Tibial artery (tissue), 4 donors: Measurements from ENCODE around the gene TNFSF9.

Source experiments
- DNase-seq, 2 donors: peaks; one replicate each; pipeline ENCODE4 v3.0.0-alpha.2; 2019
- H3K27ac ChIP-seq, 2 donors: fragments of 200-600 bp; sonication (generic) in 1 of 2; 1 replicate in 1 of 2; 2 replicates in 1 of 2; pipeline ENCODE4 v1.5.1; 2018 to 2019; ENCODE audit warnings: mild to moderate bottlenecking in 1 of 2
- H3K27me3 ChIP-seq, 2 donors: fragments of 200-600 bp; sonication (generic) in 1 of 2; one replicate each; pipeline versions ENCODE4 v1.5.1 to v1.6.0; 2016 to 2019
- H3K36me3 ChIP-seq, 3 donors: fragments of 200-600 bp; sonication (generic) in 2 of 3; one replicate each; pipeline ENCODE4 v1.5.1; 2016 to 2019; ENCODE audit warnings: mild to moderate bottlenecking in 2 of 3
- H3K4me1 ChIP-seq, 4 donors: fragments of 200-600 bp; sonication (generic) in 2 of 4; 1 replicate in 3 of 4; 2 replicates in 1 of 4; pipeline ENCODE4 v1.5.1; 2016 to 2019
- H3K4me3 ChIP-seq, 2 donors: fragments of 200-600 bp; sonication (generic) in 1 of 2; 1 replicate in 1 of 2; 2 replicates in 1 of 2; pipeline ENCODE4 v1.5.1; 2018 to 2019; ENCODE audit warnings: mild to moderate bottlenecking in 2 of 2
- H3K9me3 ChIP-seq, 3 donors: fragments of 200-600 bp; sonication (generic) in 1 of 3; one replicate each; pipeline ENCODE4 v1.5.1; 2016 to 2019
- intact Hi-C: fragments of 100-400 bp; cut with DNase I; formaldehyde crosslinking; loops from one replicate; pipeline ENCODE4 v1.15.0; 2023; ENCODE audit warnings: low total_unique reads
- TF ChIP-seq, protein P1 (sequence below), 2 experiments: fragments of 200-600 bp in 1 of 2; fragments of 450-650 bp in 1 of 2; IDR thresholded peaks; one replicate each; pipeline ENCODE4 v1.5.1; 2017 to 2019; ENCODE audit warnings: antibody characterized with exemption in 2 of 2, mild to moderate bottlenecking in 1 of 2, moderate library complexity in 1 of 2

TNFSF9 gene

GRCh38 chr19:6528544-6529121 lies 2.2 kb upstream of the TNFSF9 start:
- no peak overlapping the region for H3K4me3 ChIP-seq
- H3K36me3 ChIP-seq = no peaks in the 10 kb centered on the region
- intact Hi-C loops = no loop called here
- TF ChIP-seq, protein P1, sequence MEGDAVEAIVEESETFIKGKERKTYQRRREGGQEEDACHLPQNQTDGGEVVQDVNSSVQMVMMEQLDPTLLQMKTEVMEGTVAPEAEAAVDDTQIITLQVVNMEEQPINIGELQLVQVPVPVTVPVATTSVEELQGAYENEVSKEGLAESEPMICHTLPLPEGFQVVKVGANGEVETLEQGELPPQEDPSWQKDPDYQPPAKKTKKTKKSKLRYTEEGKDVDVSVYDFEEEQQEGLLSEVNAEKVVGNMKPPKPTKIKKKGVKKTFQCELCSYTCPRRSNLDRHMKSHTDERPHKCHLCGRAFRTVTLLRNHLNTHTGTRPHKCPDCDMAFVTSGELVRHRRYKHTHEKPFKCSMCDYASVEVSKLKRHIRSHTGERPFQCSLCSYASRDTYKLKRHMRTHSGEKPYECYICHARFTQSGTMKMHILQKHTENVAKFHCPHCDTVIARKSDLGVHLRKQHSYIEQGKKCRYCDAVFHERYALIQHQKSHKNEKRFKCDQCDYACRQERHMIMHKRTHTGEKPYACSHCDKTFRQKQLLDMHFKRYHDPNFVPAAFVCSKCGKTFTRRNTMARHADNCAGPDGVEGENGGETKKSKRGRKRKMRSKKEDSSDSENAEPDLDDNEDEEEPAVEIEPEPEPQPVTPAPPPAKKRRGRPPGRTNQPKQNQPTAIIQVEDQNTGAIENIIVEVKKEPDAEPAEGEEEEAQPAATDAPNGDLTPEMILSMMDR (IDR thresholded peaks at IDR 0.05) = no peak
- H3K9me3 ChIP-seq = no peaks in the 10 kb centered on the region
- H3K4me1 ChIP-seq = peaks cover 5 to 17% (median 15%) of the 10 kb centered on the region in 4 donors
- DNase-seq = peak; percentile 70 to 80
- H3K27ac ChIP-seq = no peak overlapping the region
- peaks cover 0 to 31% of the 10 kb centered on the region in 2 donors for H3K27me3 ChIP-seq

DNA sequence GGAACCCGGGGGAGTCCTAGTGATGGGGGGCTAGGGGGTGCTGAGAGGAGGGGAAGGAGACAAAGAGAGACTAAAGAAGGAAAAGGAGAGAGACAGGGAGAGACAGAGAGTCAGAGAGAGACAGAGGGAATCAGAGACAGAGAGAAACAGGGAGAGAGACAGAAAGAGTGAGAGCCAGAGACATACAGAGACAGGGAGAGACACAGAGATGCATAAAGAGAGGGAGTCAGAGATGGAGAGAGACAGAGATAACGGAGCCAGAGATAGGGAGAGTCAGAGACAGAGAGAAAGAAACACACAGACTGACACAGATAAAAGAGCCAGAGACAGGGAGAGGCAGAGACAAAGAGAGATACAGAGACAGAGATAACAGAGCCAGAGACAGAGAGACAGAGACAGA lies 1.5 kb upstream of the TNFSF9 start:
- Histone ChIP-seq H3K36me3 (no peaks in the 10 kb centered on the region), H3K27ac (no peak overlapping the region), H3K27me3 (peaks cover 0 to 38% of the 10 kb centered on the region in 2 donors), H3K9me3 (no peaks in the 10 kb centered on the region), H3K4me1 (peaks cover 5 to 17% (median 15%) of the 10 kb centered on the region in 4 donors), H3K4me3 (no peak overlapping the region)
- no peak for DNase-seq
- TF ChIP-seq, protein P1 (IDR thresholded peaks at IDR 0.05) = no peak
- intact Hi-C loops = no loop called here

GRCh38 chr19:6529937-6530385 lies 865 bp upstream of the TNFSF9 start:
- H3K4me1 ChIP-seq = peaks cover 5 to 17% (median 15%) of the 10 kb centered on the region in 4 donors
- H3K27ac ChIP-seq = peak overlapping the region; percentile 16 to 45
- TF ChIP-seq, protein P1 (IDR thresholded peaks at IDR 0.05) = no peak
- H3K36me3 ChIP-seq = no peaks in the 10 kb centered on the region
- no peak for DNase-seq
- no peaks in the 10 kb centered on the region for H3K9me3 ChIP-seq
- peaks cover 0 to 44% of the 10 kb centered on the region in 2 donors for H3K27me3 ChIP-seq
- intact Hi-C loops = no loop called here
- H3K4me3 ChIP-seq = peak overlapping the region; percentile 41 to 53

GRCh38 chr19:6531163-6531955 lies 533 bp downstream of the TNFSF9 start:
- H3K9me3 ChIP-seq = no peaks in the 10 kb centered on the region
- H3K4me3 ChIP-seq = peak overlapping the region; percentile 41 to 53
- no peaks in the 10 kb centered on the region for H3K36me3 ChIP-seq
- intact Hi-C loops = no loop called here
- H3K27me3 ChIP-seq = peaks cover 0 to 55% of the 10 kb centered on the region in 2 donors
- TF ChIP-seq, protein P1 (IDR thresholded peaks at IDR 0.05) = no peak
- DNase-seq = no peak
- peaks cover 5 to 17% (median 15%) of the 10 kb centered on the region in 4 donors for H3K4me1 ChIP-seq
- H3K27ac ChIP-seq = peak overlapping the region; percentile 22 to 45

GRCh38 chr19:6531956-6532243 lies 1.1 kb downstream of the TNFSF9 start:
- TF ChIP-seq, protein P1 (IDR thresholded peaks at IDR 0.05) = no peak
- intact Hi-C loops = no loop called here
- peaks cover 0 to 55% of the 10 kb centered on the region in 2 donors for H3K27me3 ChIP-seq
- H3K4me1 ChIP-seq = peaks cover 5 to 17% (median 15%) of the 10 kb centered on the region in 4 donors
- DNase-seq = no peak
- H3K36me3 ChIP-seq = no peaks in the 10 kb centered on the region
- H3K27ac ChIP-seq = no peak overlapping the region
- H3K9me3 ChIP-seq = no peaks in the 10 kb centered on the region
- peak overlapping the region in 1 of 2 donors; percentile 53 for H3K4me3 ChIP-seq
